HUES64 (cell line): Measurements from ENCODE around the gene MINDY4.
"Not testable (repeated sequence)": the region's sequence is repeated elsewhere in the genome, so short reads cannot be mapped to it uniquely, and the experiment has no call there.

Experiments
- H3K27ac ChIP-seq: 2 replicates; pipeline ENCODE4 v1.7.0; 2013; ENCODE audit warnings: low read depth, low read length, inconsistent platforms
- H3K27me3 ChIP-seq: 2 replicates; pipeline ENCODE4 v1.6.1; 2013; ENCODE audit warnings: mild to moderate bottlenecking, low read length; ENCODE audit not compliant: insufficient read depth
- H3K36me3 ChIP-seq: 2 replicates; pipeline ENCODE4 v1.6.1; 2013; ENCODE audit warnings: mild to moderate bottlenecking, low read length; ENCODE audit not compliant: insufficient read depth
- H3K4me1 ChIP-seq: 2 replicates; pipeline ENCODE4 v1.6.1; 2013; ENCODE audit warnings: mild to moderate bottlenecking, low read length, moderate library complexity; ENCODE audit not compliant: insufficient read depth
- H3K4me3 ChIP-seq: 2 replicates; pipeline ENCODE4 v1.5.1; 2013; ENCODE audit warnings: mild to moderate bottlenecking, low read length, moderate library complexity
- H3K9ac ChIP-seq: 2 replicates; pipeline ENCODE4 v1.6.1; 2013; ENCODE audit warnings: mild to moderate bottlenecking, low read depth, low read length
- H3K9me3 ChIP-seq: 2 replicates; pipeline ENCODE4 v1.6.1; 2013; ENCODE audit warnings: low read depth, low read length; ENCODE audit not compliant: insufficient read depth
- WGBS: fragments of 150-250, 120-280 bp; methylation state at CpG from one replicate; pipeline ENCODE4 v1.1.7; 2013; ENCODE audit warnings: missing lambda C conversion rate; 5-methylcytosine and 5-hydroxymethylcytosine counted together

MINDY4 gene

GRCh38 chr7:30807941-30808340 lies 36.7 kb downstream of the MINDY4 start:
- not testable (repeated sequence) for H3K4me3 ChIP-seq, H3K27me3 ChIP-seq, H3K36me3 ChIP-seq, H3K27ac ChIP-seq, H3K4me1 ChIP-seq, H3K9ac ChIP-seq, H3K9me3 ChIP-seq
- 93% methylated on average over 13 of the region's 13 CpGs for WGBS

- Histone ChIP-seq H3K9ac (no peak overlapping the region), H3K9me3 (no peaks in the 10 kb centered on the region), H3K27me3 (no peaks in the 10 kb centered on the region), H3K36me3 (no peaks in the 10 kb centered on the region; the same call in 1 of the 2 replicates), H3K27ac (no peak overlapping the region), H3K4me3 (no peak overlapping the region), H3K4me1 (no peaks in the 10 kb centered on the region)
- WGBS, result 96% methylated on average over 4 of the region's 5 CpGs
Measured at GRCh38 chr7:30810986-30811385, 39.8 kb downstream of the MINDY4 start.

GRCh38 chr7:30812676-30813075 lies 41.5 kb downstream of the MINDY4 start:
- WGBS, result 94% methylated on average over 6 of the region's 6 CpGs
- Histone ChIP-seq H3K4me3 (no peak overlapping the region), H3K36me3 (no peaks in the 10 kb centered on the region), H3K27ac (no peak overlapping the region), H3K9ac (no peak overlapping the region), H3K27me3 (no peaks in the 10 kb centered on the region), H3K4me1 (no peaks in the 10 kb centered on the region), H3K9me3 (no peaks in the 10 kb centered on the region)

- Histone ChIP-seq H3K9me3 (no peaks in the 10 kb centered on the region), H3K27ac (no peak overlapping the region), H3K36me3 (no peaks in the 10 kb centered on the region), H3K9ac (no peak overlapping the region), H3K27me3 (no peaks in the 10 kb centered on the region), H3K4me3 (no peak overlapping the region), H3K4me1 (no peaks in the 10 kb centered on the region)
- WGBS, result 91% methylated on average over 4 of the region's 4 CpGs
Measured at GRCh38 chr7:30813466-30813865, 42.2 kb downstream of the MINDY4 start.

- no peaks in the 10 kb centered on the region for H3K36me3 ChIP-seq
- H3K4me3 ChIP-seq, result no peak overlapping the region
- no peaks in the 10 kb centered on the region for H3K4me1 ChIP-seq
- 88% methylated on average over 4 of the region's 4 CpGs for WGBS
- H3K9ac ChIP-seq, result no peak overlapping the region
- H3K27me3 ChIP-seq, result no peaks in the 10 kb centered on the region
- H3K27ac ChIP-seq, result no peak overlapping the region
- H3K9me3 ChIP-seq, result no peaks in the 10 kb centered on the region
Measured at GRCh38 chr7:30814700-30815387, 43.6 kb downstream of the MINDY4 start.

- Histone ChIP-seq H3K4me3 (no peak overlapping the region), H3K9me3 (no peaks in the 10 kb centered on the region), H3K9ac (no peak overlapping the region), H3K36me3 (no peaks in the 10 kb centered on the region), H3K27me3 (no peaks in the 10 kb centered on the region), H3K27ac (no peak overlapping the region), H3K4me1 (no peaks in the 10 kb centered on the region)
- 95% methylated on average over 3 of the region's 3 CpGs for WGBS
Measured at GRCh38 chr7:30815388-30815854, 44.2 kb downstream of the MINDY4 start.

- Histone ChIP-seq H3K9me3 (no peaks in the 10 kb centered on the region), H3K4me3 (no peak overlapping the region), H3K27ac (no peak overlapping the region), H3K4me1 (no peaks in the 10 kb centered on the region), H3K36me3 (no peaks in the 10 kb centered on the region), H3K27me3 (no peaks in the 10 kb centered on the region), H3K9ac (no peak overlapping the region)
- 94% methylated on average over 11 of the region's 12 CpGs for WGBS
Measured at GRCh38 chr7:30815951-30816644, 44.9 kb downstream of the MINDY4 start.

- Histone ChIP-seq H3K9ac (no peak overlapping the region), H3K4me1 (no peaks in the 10 kb centered on the region), H3K36me3 (no peaks in the 10 kb centered on the region), H3K9me3 (no peaks in the 10 kb centered on the region), H3K27ac (no peak overlapping the region), H3K27me3 (no peaks in the 10 kb centered on the region), H3K4me3 (no peak overlapping the region)
- 91% methylated on average over 6 of the region's 6 CpGs for WGBS
Measured at GRCh38 chr7:30816645-30817370, 45.6 kb downstream of the MINDY4 start.

GRCh38 chr7:30817371-30817767 lies 46.2 kb downstream of the MINDY4 start:
- Histone ChIP-seq H3K4me3 (no peak overlapping the region), H3K4me1 (no peaks in the 10 kb centered on the region), H3K9ac (no peak overlapping the region), H3K36me3 (no peaks in the 10 kb centered on the region), H3K9me3 (no peaks in the 10 kb centered on the region), H3K27ac (no peak overlapping the region), H3K27me3 (no peaks in the 10 kb centered on the region)
- 93% methylated on average over 7 of the region's 7 CpGs for WGBS

GRCh38 chr7:30824821-30825720 lies 53.9 kb downstream of the MINDY4 start:
- H3K27ac ChIP-seq, result no peak overlapping the region
- no peaks in the 10 kb centered on the region for H3K9me3 ChIP-seq
- H3K4me1 ChIP-seq, result peaks cover 2% of the 10 kb centered on the region; the same call in 1 of the 2 replicates
- H3K27me3 ChIP-seq, result no peaks in the 10 kb centered on the region
- WGBS, result 92% methylated on average over 6 of the region's 6 CpGs
- no peak overlapping the region for H3K9ac ChIP-seq
- no peak overlapping the region for H3K4me3 ChIP-seq
- H3K36me3 ChIP-seq, result no peaks in the 10 kb centered on the region
